DMS 273 (cell line): Measurements from ENCODE around the gene ERBB4.

Source experiments
- DNase-seq: peaks from one replicate; lab custom pipeline; 2025; ENCODE audit not compliant: unreplicated experiment; lab: John Stamatoyannopoulos, UW

Gene ERBB4

GRCh38 chr2:211439011-211439410, 1099.6 kb downstream of the ERBB4 start:
- no peak for DNase-seq

DNA sequence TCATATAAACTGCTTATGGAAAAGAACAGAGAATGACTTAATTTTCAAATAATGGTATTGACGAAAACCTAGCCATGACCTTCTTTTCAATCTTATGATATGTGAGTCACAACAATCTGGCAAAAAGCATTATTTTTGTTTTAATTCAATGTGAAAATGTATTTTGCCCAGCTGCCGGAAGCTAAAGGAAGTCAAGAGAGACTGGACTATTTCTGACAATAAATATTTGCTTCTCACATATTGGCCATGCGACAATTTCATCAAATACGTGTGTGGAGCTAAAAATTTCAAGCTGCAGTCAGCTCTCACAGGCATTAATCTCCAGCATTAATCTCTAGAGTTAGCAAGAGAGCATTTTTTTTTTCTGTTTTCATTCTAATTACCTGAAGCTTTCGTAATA, 1101.2 kb downstream of the ERBB4 start:
- no peak for DNase-seq

DNA sequence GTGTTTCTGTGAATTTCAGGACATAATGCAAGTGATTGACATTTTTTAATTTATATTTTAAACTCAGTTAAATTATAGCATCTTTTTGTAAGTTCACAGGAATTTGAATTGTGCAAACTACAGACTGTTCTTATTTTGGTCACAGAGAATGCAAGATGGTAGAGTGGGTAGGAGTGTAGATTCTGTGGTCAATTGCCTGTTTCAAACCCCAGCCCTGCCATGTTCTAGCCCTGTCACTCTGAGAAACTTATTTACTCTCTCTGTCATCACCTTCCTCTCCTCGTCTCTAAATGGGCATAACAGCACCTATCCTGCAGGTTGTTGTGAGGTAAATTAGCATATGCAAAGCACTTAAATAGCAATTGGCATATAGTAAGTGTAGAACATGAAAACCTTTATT, 1102.4 kb downstream of the ERBB4 start:
- DNase-seq: no peak

GRCh38 chr2:211435331-211435730, 1103.3 kb downstream of the ERBB4 start:
- no peak for DNase-seq

- DNase-seq: no peak
Observed at GRCh38 chr2:211434773-211435172, 1103.8 kb downstream of the ERBB4 start.

GRCh38 chr2:211429256-211429920, 1109.2 kb downstream of the ERBB4 start:
- DNase-seq: no peak

- no peak for DNase-seq
Observed at GRCh38 chr2:211426240-211426639, 1112.4 kb downstream of the ERBB4 start.

DNA sequence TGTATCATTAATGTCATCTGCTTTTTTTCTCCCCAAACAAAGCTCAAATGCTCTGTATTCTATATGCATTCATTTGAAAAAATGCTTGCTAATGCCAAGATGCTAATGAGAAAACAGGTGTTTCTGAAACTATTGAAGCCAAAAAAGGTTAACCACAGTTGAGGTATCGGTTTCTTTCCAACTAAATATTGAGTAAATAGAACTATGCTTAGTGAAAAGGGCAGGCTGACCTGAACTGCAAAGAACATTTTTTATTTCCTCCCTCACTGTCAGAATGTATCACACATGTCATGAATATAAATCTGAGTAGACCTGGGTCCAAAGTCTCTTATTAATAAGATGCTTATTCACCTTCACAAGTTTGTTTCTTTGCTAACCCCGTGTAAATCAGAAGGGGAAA, 1115.6 kb downstream of the ERBB4 start:
- DNase-seq: no peak

DNA sequence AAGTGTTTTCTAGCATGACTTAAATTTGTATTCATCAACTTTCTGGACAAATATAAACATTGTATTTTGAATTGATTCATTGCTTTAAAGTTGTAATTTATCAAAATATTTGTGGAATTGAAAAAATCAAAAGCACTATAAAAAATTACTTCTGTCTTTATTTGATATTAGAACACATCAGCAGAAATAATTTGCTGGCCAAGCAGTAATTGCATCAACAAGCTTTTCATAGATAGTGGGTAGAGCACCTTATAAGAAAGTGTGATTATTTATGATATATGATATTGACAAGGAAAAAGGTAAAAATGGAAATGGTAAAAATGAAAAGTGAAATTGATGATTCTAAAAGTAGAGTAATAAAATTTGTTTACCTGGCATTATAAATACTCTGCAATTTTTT, 1121.1 kb downstream of the ERBB4 start:
- DNase-seq: no peak

DNA sequence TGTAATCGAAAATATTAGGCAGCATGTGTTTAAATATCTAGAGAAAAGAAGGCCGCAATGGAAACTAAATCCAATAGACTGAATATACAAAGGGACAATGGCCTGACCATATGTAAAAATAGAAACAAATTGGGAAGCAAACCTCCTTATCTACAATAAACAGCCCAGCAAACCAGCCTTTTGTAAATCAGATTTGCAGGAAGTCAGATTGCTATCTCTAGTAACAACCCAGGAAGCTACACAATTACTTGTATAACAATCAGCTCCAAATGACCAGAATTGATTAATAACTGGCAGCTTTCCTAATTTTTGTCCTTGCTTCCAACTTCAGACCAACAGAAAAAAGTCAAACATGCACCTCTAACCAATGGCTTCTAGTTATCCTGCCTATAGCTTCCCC, 1122.2 kb downstream of the ERBB4 start:
- no peak for DNase-seq

- no peak for DNase-seq
Observed at GRCh38 chr2:211413746-211414145, 1124.9 kb downstream of the ERBB4 start.

GRCh38 chr2:211408483-211408891, 1130.1 kb downstream of the ERBB4 start:
- DNase-seq: no peak

- DNase-seq: no peak
Observed at GRCh38 chr2:211407076-211407475, 1131.5 kb downstream of the ERBB4 start.

- no peak for DNase-seq
Observed at GRCh38 chr2:211405036-211405435, 1133.6 kb downstream of the ERBB4 start.

GRCh38 chr2:211404098-211404497, 1134.5 kb downstream of the ERBB4 start:
- no peak for DNase-seq

DNA sequence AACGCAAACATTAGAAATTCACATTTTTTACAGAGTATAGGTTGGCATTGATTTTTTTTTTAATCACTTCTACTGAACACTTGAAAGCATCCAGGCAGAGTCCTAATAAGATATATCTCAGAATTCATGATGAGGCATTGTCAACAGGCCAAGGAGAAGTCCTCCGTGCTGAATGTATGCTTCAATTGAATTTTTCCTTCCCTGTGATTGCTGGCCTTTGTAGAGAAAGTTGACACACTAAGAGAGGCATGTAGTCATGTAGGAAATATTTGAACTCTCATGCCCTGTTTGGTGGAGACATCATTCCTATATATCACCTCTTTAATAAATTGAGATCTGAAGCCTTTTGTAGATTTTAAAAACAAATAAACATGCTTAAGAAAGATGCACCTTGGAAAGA, 1137.3 kb downstream of the ERBB4 start:
- no peak for DNase-seq

DNA sequence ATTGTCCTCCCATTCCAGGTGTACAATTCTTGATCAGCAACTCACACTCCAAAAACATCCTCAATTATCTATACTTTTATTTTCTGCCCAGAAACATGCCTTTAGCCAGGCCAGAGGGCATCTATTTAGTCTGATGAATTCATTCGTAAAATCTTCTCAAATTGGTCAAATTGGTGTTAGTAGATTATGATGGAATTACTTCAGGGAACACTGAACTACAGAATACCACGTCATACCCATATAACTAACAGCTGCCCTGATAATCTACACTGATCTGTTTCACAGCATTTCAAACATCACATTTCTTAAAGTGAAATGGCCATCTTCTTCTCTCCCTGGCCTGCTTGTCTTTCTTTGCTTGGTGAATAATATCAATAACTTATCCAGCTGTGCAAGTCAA, 1140.8 kb downstream of the ERBB4 start:
- DNase-seq: no peak

GRCh38 chr2:211396815-211397214, 1141.8 kb downstream of the ERBB4 start:
- DNase-seq: no peak

DNA sequence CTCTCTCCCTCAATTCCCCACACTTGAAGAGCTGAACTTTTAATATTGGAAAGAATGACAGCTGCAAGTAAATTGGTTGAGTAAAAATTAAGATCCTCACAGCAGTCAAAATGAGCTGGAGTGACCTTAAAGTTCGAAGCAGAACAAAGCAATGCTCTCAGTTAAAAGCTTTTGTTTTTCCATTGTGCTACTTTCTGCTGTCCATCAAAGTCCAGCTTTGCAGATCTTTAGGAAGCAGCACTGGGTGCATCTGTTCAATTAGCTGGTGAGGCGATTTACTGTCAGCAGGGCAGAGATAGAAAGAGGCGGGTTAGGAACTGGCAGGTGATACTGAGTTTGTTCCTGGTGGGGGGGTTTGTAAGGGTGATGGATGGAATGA, 1147.4 kb downstream of the ERBB4 start:
- DNase-seq: no peak

GRCh38 chr2:211390536-211391188, 1147.9 kb downstream of the ERBB4 start:
- no peak for DNase-seq

DNA sequence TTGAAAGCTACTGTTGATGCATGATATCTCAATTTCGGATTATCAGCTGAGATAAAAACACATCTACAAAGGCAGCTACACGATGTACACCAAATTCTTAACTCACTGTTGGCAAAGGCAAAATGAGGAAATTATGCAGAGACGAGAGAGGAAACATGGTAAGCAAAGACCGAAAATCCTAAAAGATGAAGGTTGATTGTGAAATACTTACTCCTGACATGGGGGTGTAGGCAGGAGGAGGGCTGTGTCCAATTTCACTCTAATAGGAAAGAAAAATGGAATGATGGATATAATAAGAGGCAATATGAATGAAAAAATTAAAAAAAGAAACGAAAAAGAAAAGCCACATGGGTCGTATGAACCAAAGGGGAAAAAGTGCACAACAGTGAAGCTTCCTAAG, 1150.9 kb downstream of the ERBB4 start:
- DNase-seq: no peak

DNA sequence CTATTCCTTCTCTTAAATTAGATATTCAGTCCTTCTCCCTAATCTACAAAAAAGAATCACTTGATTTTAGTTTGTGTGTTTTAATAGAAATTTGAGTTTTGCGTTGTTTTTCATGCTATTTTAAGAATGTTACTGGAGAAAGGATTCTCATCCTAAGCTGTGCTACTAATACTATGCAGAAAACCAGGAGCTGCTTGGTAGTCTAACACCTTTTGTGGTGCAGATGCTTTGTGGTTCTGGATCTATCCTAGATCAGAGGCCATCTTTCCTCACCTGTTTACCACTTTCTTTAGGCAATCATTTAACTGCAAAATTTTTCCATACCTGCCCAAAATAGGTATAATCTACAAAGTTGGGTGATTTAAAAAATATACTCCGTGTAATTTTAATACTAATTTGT, 1158.6 kb downstream of the ERBB4 start:
- no peak for DNase-seq

DNA sequence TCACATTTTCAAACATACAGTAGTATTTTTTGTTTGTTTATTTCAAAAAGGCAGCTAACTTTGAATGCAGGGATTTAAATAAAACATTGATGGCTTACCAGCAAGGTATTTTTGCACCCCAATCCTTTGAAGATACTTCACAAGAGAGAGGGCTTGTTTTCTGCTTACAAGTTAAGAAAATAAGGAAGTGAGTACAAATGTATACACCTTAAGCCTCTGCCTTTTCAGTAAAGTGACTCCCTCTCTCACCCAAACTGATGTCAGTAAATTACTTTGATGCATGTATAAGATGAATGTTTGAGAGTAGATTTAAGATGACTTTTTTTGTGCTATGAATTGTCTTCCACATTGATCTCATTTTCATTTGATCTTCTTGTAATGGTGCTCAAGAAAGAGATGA, 1162.2 kb downstream of the ERBB4 start:
- no peak for DNase-seq
